NCI-H526 treated with DMSO at 0.1 percent for 48 hours (cell line): Measurements from ENCODE around the gene PPFIA3.
A peak's percentile ranks its signal among the peaks of the same experiment; 100 is the strongest.
"Not testable (repeated sequence)": the region's sequence is repeated elsewhere in the genome, so short reads cannot be mapped to it uniquely, and the experiment has no call there.

Experiments used
- DNase-seq: peaks from one replicate; lab custom pipeline; 2025; lab: John Stamatoyannopoulos, UW

Gene PPFIA3

DNA sequence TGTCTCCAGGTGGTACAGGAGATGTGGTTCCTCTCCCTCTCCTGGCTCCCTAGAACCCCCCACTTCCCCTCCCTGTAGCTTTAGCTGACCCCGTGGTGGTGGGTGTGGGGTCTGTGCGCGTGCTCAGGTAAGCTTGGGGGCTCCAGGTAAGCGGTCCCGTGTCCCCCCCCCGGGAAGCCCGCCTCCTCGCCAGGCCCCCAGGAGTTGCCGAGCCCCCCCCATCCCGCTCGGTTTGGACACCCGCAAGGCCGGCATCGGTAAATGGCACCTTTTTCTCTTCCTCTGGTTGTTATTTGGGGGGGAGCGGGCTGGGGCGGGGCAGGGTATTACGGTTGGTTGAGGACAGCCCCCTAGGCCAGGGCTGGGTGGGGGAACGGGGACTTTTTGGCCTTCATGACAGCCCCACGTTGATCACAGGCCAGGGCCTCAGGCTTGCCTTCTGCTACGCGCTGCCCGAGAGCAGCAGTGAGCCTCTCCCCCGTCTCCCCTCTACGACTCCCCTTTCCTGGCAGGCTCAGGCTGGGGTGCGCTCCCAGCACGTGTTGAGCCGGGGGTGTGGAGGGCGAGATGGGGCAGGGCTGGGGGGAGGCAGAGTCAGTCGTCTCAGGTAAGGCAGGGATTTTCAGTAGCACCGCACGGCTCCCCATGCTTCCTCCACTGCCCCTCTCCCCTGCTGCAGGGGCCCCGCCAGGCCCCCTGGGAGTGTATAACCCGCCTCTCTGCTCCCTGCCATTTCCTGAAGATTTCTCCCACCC lies 15.8 kb upstream of the PPFIA3 start:
- no peak for DNase-seq

DNA sequence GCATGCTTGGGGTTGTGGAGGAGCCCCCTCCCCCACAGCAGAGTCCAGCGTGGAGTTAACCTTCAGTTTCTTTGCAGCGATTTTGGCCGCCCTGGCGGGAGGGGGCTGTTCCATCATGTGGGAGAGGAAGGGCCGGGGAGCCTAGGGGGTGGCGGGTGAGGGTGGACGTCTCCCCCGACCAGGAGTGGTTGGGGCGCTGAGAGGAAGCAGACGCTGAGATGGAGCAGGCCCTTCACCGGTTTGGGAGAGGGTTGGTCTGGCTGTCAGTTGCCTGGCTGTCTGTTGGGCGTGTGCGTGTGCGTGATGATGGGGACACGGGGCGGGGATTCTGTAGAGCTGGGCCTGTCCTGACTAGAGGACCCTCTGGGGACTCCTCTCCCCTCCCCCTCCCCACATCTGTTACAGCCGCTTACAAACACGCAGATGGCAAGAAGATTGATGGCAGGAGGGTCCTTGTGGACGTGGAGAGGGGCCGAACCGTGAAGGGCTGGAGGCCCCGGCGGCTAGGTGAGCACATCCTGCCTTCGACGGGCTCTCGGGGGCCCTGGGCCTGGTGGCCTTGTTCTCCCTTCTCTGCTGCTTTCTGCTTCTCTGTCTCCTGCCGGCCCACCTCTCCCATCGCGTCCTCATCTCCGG lies 15.0 kb upstream of the PPFIA3 start:
- no peak for DNase-seq

DNA sequence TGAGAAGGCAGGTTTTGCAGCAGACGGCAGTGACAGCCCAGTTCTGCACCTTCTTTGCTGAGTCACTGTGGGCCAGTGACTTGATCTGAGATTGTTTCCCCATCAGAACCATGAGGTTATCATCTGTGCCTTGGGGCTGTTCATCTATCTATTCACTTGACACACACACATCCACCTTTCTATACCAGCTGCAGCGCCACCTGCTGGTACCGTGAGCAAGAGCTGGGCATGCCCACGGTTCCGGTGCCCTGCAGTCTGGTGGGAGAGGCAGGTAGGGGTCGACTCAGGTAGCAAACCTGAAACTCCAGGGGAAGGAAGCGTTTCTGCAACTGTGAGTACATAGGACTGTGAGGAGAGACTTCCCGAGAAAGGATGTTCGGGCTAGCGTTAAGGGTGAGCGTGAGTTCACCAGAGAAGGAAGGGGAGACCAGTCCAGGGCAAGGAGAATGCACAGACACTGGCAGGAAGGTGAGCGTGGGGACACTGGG lies 12.7 kb upstream of the PPFIA3 start:
- peak; percentile 36 for DNase-seq

DNA sequence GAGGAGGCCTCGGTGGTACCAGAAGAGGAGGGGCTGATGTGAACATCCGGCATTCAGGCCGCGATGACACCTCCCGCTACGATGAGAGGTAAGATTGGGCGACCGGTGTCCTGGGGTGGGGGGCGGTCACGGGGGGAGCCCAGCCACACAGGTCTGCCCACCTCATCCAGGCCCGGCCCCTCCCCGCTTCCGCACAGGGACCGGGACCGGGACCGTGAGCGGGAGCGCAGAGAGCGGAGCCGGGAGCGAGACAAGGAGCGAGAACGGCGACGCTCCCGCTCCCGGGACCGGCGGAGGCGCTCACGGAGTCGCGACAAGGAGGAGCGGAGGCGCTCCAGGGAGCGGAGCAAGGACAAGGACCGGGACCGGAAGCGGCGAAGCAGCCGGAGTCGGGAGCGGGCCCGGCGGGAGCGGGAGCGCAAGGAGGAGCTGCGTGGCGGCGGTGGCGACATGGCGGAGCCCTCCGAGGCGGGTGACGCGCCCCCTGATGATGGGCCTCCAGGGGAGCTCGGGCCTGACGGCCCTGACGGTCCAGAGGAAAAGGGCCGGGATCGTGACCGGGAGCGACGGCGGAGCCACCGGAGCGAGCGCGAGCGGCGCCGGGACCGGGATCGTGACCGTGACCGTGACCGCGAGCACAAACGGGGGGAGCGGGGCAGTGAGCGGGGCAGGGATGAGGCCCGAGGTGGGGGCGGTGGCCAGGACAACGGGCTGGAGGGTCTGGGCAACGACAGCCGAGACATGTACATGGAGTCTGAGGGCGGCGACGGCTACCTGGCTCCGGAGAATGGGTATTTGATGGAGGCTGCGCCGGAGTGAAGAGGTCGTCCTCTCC lies 11.5 kb upstream of the PPFIA3 start:
- DNase-seq: no peak

DNA sequence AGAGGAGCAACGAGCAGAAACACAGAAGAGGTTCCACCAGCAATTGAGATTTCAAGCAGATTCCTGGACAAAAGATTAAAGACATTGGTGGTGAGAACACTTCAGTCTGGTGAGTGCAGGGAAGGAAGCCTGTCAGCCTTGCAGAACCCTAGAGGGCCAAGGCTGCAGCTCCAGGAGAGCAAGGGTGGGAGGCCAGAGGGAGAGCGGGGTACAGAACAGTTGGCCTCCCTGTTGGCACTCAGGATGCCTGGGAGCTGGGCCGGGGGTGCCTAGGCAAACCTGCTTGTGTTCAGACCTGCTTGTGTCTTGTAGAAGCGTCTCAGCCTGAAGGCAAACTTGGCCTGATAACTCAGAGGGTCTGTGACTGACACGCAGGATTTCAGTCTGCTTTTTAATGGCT lies 10.3 kb upstream of the PPFIA3 start:
- DNase-seq: no peak

DNA sequence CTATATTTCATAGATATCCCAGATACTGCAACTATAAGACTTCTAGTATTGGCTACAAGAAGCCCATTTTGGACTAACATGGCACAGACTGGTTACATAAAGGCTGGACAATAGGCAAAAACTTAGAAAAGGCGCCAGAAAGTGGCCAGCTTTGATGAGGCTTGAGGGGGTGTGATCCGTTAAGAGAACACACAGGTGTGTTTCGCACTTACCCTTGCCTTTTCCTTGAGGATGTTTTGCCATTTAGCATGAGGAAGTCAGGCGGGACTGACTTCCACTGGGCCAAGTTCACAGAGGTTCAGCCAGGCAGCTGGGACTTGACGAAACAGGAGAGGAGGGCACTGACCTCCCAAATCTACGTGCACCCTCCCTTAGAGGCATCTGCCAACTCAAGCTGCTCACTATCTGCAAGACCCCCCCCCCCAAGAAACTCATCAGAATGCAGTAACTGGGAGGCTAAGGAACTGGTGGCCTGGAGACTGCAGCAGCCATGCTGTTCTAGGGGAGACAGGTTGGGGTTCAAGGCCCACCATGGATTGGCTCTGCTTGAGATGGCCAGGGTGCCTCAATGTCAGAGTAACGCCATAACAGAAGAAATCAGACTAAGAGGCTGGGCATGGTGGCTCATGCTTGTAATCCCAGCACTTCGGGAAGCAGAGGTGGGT lies 9.6 kb upstream of the PPFIA3 start:
- no peak for DNase-seq

DNA sequence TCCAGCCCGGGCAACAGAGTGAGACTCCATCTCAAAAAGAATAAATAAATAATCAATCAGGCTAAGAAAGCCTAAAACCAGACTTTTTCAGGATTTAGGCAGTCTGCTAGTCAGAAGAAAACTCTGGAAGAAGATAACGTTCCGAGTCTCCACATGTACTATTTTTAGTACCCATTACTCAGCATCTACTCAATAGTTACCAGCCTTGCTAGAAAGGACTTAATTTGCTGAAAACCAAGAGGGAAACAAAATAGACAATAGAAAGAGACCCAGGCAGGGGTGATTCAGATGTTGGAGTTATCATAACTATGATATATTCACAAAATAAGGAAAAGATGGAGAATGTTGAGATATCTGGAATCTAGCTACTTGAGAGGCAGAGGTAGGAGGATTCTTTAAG lies 8.8 kb upstream of the PPFIA3 start:
- no peak for DNase-seq

DNA sequence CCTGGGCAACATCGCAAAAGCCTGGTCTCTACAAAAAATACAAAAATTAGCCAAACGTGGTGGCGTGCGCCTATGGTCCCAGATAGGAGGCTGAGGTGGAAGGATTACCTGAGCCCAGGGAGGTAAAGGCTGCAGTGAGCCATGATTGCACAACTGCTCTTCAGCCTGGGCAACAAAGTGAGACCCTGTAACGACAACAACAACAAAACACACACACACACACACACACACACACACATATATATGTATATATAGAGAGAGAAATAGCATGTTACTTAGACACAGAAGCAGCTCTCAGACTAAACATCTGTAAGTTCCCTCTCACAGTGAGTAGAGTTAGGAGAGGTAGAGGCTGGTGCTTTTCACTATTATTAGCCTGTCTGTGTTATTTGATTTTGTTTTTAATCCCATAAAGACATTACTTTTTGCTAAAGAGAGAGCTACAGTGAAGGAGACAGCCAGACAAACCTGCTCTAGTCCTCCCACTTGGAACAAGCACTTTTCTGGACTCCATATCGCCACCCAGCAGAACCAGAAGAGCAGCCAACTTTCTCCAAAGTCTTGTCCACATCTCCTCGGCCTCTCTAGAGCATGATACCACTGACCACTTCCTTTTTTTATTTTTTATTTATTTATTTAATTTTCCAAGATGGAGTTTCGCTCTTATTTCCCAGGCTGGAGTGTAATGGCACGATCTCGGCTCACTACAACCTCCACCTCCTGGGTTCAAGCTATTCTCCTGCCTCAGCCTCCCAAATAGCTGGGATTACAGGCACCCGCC lies 7.9 kb upstream of the PPFIA3 start:
- no peak for DNase-seq

DNA sequence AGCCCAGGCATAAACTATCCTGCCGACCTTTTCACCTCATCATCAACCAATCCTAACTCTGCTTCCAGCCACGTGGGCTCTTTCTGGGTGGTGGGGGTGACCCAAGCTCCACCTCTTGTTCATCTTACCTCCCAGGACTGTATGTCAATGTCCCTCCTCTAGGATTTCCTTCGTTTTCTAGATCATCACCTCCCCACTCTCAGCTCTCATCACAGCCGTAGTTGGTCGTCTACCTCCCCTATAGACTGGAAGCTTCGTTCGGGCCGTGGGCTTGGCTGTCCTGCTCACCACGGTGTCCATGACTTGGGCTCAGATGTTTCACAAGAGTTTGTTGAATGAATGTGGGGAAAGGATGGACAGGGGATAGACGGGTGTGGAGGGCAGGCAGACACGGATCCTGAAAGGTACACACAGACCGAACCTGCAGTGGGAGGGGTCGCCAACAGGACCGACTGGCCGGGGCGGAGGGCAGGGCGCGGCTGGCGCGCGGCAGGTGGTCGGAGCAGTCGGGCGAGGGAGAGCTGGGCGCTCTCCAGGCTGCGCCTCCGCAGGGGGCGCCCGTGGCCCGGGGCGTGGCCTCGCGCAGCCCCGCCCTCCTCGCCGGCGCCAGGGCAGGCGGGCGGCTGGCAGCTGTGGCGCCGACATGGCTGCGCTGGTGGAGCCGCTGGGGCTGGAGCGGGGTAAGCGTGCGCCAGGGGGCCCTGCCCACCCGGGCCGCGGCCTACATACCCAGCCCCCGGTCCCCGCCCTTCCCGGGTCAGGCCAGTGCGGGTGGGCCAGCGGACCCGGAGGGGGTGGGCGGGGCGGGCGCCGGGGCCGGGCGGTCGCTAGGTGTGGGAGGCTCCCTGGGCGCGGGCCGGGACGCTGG lies 5.3 kb upstream of the PPFIA3 start, which contains the start of gene LIN7B:
LIN7B (plus strand) TSS at position 609 of the 868 bp plus-strand sequence; CDS start at position 644, 35 bp downstream.
- peak; percentile 30 for DNase-seq

DNA sequence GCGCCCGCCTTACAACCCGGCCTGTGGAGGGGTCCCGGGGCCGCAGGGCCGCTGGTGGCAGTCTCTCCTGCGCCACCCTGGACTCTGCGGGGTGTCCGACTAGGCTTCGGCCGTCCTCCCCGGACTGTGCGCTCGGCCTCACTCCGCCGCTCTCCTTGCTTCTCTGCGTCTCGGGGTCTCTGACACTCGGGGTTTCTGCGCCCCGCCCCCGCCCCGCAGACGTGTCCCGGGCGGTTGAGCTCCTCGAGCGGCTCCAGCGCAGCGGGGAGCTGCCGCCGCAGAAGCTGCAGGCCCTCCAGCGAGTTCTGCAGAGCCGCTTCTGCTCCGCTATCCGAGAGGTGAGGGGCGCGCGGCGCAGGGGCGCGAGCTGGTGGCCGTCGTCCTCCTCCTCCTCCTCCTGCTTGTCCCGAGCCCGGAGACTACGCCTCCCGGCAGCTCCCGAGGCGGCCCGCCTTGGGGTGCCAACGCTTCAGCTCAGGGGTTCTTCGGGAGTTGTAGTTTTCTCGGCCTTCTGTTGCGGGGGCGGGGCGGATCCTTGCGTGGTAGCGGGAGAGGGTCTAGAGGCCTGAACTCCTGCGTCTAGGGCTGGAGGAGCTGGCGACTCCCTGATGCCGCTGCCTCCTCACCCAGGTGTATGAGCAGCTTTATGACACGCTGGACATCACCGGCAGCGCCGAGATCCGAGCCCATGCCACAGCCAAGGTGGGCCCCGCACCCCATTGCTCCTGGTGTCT lies 4.5 kb upstream of the PPFIA3 start:
- DNase-seq: peak; percentile 12

DNA sequence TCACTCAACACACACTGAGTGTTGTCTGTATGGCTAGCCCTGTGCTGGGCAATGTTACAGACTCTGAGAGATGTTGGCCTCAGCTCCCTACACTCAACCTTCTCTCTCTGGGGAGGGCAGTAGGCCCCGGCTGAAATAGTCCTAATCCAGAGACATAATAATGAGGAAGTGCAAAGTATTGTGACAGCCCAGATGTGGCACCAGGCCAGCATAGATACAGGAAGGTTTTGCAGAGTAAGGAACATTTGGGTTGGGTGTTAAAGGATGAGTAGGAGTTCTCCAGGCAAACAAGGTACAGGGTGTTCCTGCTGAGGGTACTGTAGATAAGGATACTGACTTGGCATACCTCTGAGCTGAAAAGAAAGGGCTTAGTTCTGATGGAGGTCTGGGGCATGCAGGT lies 2.8 kb upstream of the PPFIA3 start:
- DNase-seq: no peak

DNA sequence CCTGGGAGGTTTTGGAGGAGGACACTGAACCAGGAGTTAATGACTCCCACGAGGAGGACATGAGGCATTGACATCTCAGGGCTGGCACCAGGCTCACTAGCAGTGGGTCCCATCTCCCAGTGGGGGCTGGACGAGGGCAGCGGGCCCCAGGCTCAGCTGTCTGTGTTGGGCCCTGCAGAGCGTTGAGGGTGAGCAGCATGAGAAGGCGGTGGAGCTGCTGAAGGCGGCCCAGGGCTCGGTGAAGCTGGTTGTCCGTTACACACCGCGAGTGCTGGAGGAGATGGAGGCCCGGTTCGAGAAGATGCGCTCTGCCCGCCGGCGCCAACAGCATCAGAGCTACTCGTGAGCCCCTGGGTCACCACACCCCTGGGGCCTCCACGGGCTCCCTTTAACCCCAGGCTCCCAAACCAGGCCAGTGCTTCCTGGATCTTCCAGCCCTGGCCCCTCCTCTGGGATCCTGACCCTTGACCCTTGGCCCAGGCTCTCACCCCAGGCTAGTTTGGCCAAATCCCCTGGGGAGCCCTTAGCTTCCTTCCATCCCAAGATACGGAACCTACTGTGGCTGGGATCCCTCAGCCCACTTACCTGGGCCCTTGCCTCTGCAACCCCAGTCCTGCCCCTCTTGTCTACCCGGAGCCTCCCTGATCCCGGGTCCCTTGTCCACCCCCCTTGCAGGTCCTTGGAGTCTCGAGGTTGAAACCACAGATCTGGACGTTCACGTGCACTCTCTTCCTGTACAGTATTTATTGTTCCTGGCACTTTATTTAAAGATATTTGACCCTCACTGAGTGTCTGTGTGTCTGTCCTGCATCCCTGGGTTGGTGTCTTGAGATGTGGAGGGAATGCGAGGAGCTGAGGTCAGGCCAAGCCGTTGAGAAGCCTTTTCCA lies 1.4 kb upstream of the PPFIA3 start:
- no peak for DNase-seq

DNA sequence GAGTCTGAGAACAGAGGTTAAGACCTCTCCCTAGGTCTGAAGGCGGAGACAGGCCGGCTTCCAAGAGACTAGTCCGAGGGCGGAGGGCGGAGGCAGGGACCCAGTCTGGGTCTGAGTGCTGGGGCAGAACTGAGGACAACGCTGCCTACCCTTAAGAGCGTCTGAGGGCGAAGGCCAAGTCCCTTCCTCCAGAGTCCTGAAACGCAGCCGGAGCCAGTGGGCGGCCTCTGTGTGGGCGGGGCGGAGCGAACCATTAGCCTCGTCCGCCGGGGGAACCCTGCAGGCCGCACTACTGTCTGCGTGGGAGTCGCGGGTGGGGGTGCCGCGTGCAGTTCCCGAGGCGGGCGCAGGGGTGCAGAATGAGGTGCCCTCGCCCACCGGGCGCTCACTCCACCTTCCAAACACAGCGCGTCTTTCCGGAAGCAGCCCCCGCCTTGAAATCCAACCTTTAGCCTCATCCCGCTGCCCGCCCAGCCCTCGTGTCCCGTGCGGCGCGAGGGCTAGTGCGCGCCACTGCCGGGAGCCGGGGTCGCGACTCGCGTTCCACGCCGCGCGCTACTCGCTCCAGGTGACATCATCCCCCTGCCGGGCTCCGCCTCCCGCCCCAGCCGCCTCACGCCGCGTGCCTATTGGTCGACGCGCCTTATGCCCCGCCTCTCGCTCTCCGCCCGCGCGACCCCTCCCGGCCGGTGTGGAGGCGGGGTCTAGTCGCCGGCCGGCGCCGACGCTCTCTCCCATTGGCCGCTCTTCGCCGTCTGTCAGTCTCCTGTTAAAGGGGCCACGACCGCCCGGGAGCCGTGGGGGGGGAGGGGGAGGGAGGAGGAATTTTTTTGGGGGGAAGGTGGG lies 556 bp upstream of the PPFIA3 start, which contains the start of gene C19orf73:
C19orf73 (minus strand) TSS at position 579 of the 846 bp plus-strand sequence; CDS start at position 458, 121 bp downstream.
- peak; percentile 85 for DNase-seq

DNA sequence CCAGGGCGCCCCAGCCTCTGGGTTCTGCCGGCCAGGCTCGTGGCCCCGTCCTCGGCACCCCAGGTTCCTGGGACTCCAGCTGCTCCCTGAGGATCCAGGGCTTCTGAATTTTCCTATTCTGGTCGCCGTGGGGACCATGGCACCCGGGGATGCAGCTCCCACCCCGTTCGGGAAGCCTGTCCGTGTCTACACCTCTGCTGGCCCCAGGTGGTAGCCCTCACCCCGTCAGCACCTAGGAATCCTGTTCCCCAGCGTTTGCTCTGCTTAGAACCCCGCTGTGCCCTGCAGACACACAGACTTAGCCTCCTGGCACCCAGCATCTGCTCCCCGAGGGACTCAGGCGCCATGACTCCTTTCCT lies 960 bp downstream of the PPFIA3 start:
- DNase-seq: no peak

DNA sequence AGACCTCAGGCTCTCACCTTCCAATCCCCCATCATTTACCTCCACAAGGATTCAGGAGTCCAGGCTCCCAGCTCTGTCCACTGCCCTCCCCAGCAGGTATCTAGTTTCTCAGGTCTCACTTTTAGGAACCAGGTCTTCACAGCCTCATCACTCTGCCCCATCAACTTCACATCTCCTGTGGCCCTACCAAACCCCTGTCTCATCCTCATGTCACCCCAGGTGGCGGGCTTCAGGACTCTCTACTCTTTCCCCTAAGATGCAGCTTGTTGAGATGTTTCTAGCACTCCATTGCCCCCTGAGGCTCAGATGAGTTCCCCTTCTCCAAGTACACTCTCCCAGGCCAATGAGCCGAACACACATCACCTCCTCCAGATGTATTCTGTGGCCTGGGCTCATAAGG lies 1.5 kb downstream of the PPFIA3 start:
- DNase-seq: no peak

DNA sequence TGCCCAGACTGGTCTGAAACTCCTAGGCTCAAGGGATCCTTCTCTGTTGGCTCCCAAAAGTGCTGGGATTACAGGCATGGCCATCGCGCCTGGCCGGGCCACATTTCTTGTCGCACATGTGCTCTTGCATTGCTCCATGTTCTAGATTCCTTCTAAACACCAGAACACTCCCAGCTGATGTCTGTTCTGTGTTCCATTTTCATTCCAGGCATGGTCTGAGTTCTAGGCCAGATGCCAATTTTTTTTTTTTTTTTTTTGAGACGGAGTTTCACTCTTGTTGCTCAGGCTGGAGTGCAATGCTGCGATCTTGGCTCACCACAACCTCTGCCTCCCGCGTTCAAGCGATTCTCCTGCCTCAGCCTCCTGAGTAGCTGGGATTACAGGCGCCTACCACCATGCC lies 2.5 kb downstream of the PPFIA3 start:
- not testable (repeated sequence) for DNase-seq

DNA sequence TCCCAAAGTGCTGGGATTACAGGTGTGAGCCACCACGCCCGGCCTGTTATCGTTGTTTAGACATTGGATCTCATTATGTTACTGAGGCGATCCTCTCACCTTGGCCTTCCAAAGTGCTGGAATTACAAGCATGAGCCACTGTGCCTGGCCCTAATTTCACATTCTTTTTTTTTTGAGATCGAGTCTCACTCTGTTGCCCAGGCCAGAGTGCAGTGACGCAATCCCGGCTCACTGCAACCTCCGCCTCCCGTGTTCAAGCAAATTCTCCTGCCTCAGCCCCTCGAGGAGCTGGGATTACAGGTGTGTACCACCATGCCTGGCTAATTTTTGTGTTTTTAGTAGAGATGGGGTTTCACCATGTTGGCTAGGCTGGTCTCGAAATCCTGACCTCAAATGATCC lies 3.9 kb downstream of the PPFIA3 start:
- not testable (repeated sequence) for DNase-seq
